Prostate gland (tissue), 2 donors: ENCODE results near the gene SCNN1G.

Experiments used
- CTCF ChIP-seq, 4 experiments: fragments of 200-600 bp in 2 of 4; fragments of 450-650 bp in 2 of 4; sonication (generic) in 2 of 4; IDR thresholded peaks; 1 replicate in 3 of 4; 2 replicates in 1 of 4; pipeline ENCODE4 v1.5.1; 2016 to 2019; ENCODE audit warnings: antibody characterized with exemption in 4 of 4, mild to moderate bottlenecking in 2 of 4, moderate library complexity in 2 of 4
- POLR2A ChIP-seq: fragments of 450-650 bp; IDR thresholded peaks from one replicate; pipeline ENCODE4 v1.6.1; 2016; ENCODE audit warnings: antibody characterized with exemption, mild to moderate bottlenecking

DNA sequence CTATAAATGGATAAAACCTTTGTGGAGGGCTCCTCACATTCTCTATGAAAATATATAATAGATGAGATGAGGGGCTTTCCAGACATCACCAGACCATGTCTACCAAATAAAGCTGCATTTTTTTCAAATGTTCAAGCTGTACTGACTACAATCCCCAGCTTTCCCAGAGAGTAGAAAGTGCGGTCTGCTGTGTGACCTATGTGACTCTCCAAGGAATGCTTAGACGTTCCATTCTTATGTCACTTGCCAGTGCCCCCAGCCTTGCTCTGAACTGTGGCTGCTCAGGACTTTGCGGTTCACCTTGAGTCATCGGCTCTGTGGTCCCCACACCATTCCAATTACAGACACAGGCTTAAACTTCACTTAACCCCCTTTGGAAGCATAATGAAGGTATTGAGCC, 71.8 kb downstream of the SCNN1G start:
- no peak for TF ChIP-seq CTCF (IDR thresholded peaks at IDR 0.05)
- no peak for TF ChIP-seq POLR2A
